B cell (primary cell): ENCODE data around the gene KIAA1191. TPM values are rescaled to one million over a fixed set of nuclear protein-coding genes. Genes with fewer than 3 reads are reported as not detected.

Experiments
- ATAC-seq: fragments of 200-7000 bp; cut with Tn5 transposase; one replicate; pipeline ENCODE4 v1.10.0; 2021; ENCODE audit warnings: low read depth, mild to moderate bottlenecking, moderate number of reproducible peaks, moderate library complexity
- CTCF ChIA-PET: fragments of 350-600 bp; sonication (Branson Sonifier 250); formaldehyde crosslinking; loops from one replicate; lab custom pipeline; 2021; ENCODE audit warnings: antibody characterized with exemption, inconsistent platforms; lab: Charles Lee
- POLR2A ChIA-PET: fragments of 350-600 bp; sonication (Branson Sonifier 250); formaldehyde crosslinking; loops from one replicate; lab custom pipeline; 2021; ENCODE audit warnings: antibody characterized with exemption; lab: Charles Lee
- DNase-seq: peaks from one replicate; pipeline ENCODE4 v3.0.0; 2013
- H2AFZ ChIP-seq: 2 replicates; pipeline ENCODE4 v1.6.1; 2012; ENCODE audit warnings: mild to moderate bottlenecking, low read depth, low read length; ENCODE audit not compliant: insufficient read depth, poor library complexity, severe bottlenecking
- H3K27ac ChIP-seq, 2 donors: 1 replicate in 1 of 2; 2 replicates in 1 of 2; pipeline ENCODE4 v1.5.1; 2012 to 2013; ENCODE audit warnings: low read length in 2 of 2, mild to moderate bottlenecking in 2 of 2, moderate library complexity in 1 of 2
- H3K27me3 ChIP-seq, 4 experiments: fragments of 200-600 bp in 1 of 4; sonication (generic) in 1 of 4; replicated peaks in 1 of 4; 1 replicate in 2 of 4; 2 replicates in 2 of 4; pipeline versions ENCODE4 v1.6.1 to v1.7.0; 2013 to 2016; ENCODE audit warnings: low read length in 3 of 4, mild to moderate bottlenecking in 2 of 4, mixed read lengths in 1 of 4, moderate library complexity in 1 of 4; ENCODE audit not compliant: insufficient read depth in 4 of 4, control insufficient read depth in 3 of 4; ENCODE audit errors: control extremely low read depth in 1 of 4
- H3K36me3 ChIP-seq, 2 experiments: replicated peaks in 1 of 2; 1 replicate in 1 of 2; 2 replicates in 1 of 2; pipeline versions ENCODE4 v1.6.1 to v1.7.1; 2013; ENCODE audit warnings: low read length in 1 of 2; ENCODE audit not compliant: insufficient read depth in 2 of 2, control insufficient read depth in 1 of 2; ENCODE audit errors: control extremely low read depth in 1 of 2, extremely low read depth in 1 of 2
- H3K4me1 ChIP-seq, 2 donors: fragments of 200-600 bp in 1 of 2; sonication (generic) in 1 of 2; 1 replicate in 1 of 2; 2 replicates in 1 of 2; pipeline versions ENCODE4 v1.5.1 to v1.6.1; 2013 to 2017; ENCODE audit warnings: low read length in 2 of 2; ENCODE audit not compliant: control insufficient read depth in 2 of 2, insufficient read depth in 2 of 2
- H3K4me2 ChIP-seq: replicated peaks from 2 replicates; pipeline ENCODE3; 2012; ENCODE audit warnings: mild to moderate bottlenecking, low read depth, low read length; ENCODE audit not compliant: poor library complexity, severe bottlenecking
- H3K4me3 ChIP-seq, 5 experiments: fragments of 200-600 bp in 1 of 5; sonication (generic) in 1 of 5; 1 replicate in 3 of 5; 2 replicates in 2 of 5; pipeline versions ENCODE4 v1.5.1 to v1.7.0; 2011 to 2016; ENCODE audit warnings: low read length in 4 of 5, mild to moderate bottlenecking in 4 of 5, low read depth in 2 of 5, control low read depth in 1 of 5, moderate library complexity in 1 of 5; ENCODE audit not compliant: insufficient read depth in 1 of 5; ENCODE audit errors: control extremely low read depth in 1 of 5, extremely low read depth in 1 of 5
- H3K79me2 ChIP-seq: fragments of 200-600 bp; sonication (generic); one replicate; pipeline ENCODE4 v1.6.0; 2016; ENCODE audit warnings: low read length; ENCODE audit not compliant: control insufficient read depth, insufficient read depth
- H3K9ac ChIP-seq: fragments of 200-600 bp; sonication (generic); 2 replicates; pipeline ENCODE4 v1.6.1; 2017; ENCODE audit warnings: mild to moderate bottlenecking, low read length, moderate library complexity
- H3K9me3 ChIP-seq, 3 donors: one replicate each; pipeline versions ENCODE4 v1.6.1 to v1.7.1; 2013; ENCODE audit warnings: low read length in 2 of 3; ENCODE audit not compliant: control insufficient read depth in 2 of 3, insufficient read depth in 1 of 3; ENCODE audit errors: control extremely low read depth in 1 of 3
- H4K20me1 ChIP-seq: 2 replicates; pipeline ENCODE4 v1.6.0; 2012; ENCODE audit warnings: mild to moderate bottlenecking, low read length; ENCODE audit not compliant: insufficient read depth, control insufficient read depth, poor library complexity, severe bottlenecking
- H3K27ac Mint-ChIP-seq: one replicate; pipeline ENCODE4 v1.8.0; 2021; ENCODE audit warnings: mixed read lengths
- H3K27me3 Mint-ChIP-seq: one replicate; pipeline ENCODE4 v1.8.0; 2021; ENCODE audit warnings: mixed read lengths
- H3K4me1 Mint-ChIP-seq: one replicate; pipeline ENCODE4 v1.8.0; 2021; ENCODE audit warnings: mixed read lengths
- H3K4me3 Mint-ChIP-seq: one replicate; pipeline ENCODE4 v1.8.0; 2021; ENCODE audit warnings: mixed read lengths
- H3K9me3 Mint-ChIP-seq: one replicate; pipeline ENCODE4 v1.8.0; 2022; ENCODE audit warnings: mixed read lengths; ENCODE audit not compliant: insufficient read depth
- CTCF ChIP-seq: fragments of 200-600 bp; IDR thresholded peaks from one replicate; pipeline ENCODE4 v1.8.0; 2022; ENCODE audit warnings: antibody characterized with exemption, mild to moderate bottlenecking
- EZH2 ChIP-seq: IDR thresholded peaks from 2 replicates; pipeline ENCODE4 v1.6.1; 2012; ENCODE audit warnings: borderline replicate concordance, low read depth, mild to moderate bottlenecking, moderate library complexity, low read length; ENCODE audit not compliant: insufficient read depth, poor library complexity, severe bottlenecking
- WGBS: methylation state at CpG from one replicate; pipeline ENCODE4 v1.1.5; 2013; ENCODE audit warnings: missing lambda C conversion rate; ENCODE audit not compliant: insufficient coverage; 5-methylcytosine and 5-hydroxymethylcytosine counted together
- intact Hi-C: fragments of 100-400 bp; cut with micrococcal nuclease; formaldehyde crosslinking; loops from one replicate; pipeline ENCODE4 v1.10.0; 2022
- polyA plus RNA-seq: library from polyadenylated mRNA; depleted of rRNA; stranded (reverse); fragments of >200 nt; gene quantifications from 2 replicates; pipeline ENCODE4 v1.2.3, GENCODE V29; 2012
- total RNA-seq, 2 donors: library from RNA; stranded (reverse); fragments of 120-200 nt in 1 of 2; gene quantifications; 1 replicate in 1 of 2; 2 replicates in 1 of 2; pipeline versions ENCODE4 v1.2.3 to v1.2.4, GENCODE V29; 2013 to 2022

Gene KIAA1191
- total and polyA plus RNA-seq, 2 donors (not counting 1 experiment from before 2014, with no cell fraction given) = 61.2 to 82.9 TPM

GRCh38 chr5:176384366-176384930, 22.9 kb upstream of the KIAA1191 start:
- DNase-seq (no peak), ATAC-seq (no peak)
- Histone ChIP-seq H3K4me1 (peaks cover 23 to 29% of the 10 kb centered on the region in 2 donors), H3K9me3 (no peaks in the 10 kb centered on the region), H2AFZ (no peak overlapping the region), H3K27me3 (no peaks in the 10 kb centered on the region), H3K4me2 (no peak overlapping the region), H3K79me2 (peaks cover 34% of the 10 kb centered on the region), H3K9ac (no peak overlapping the region), H3K27ac (no peak overlapping the region), H4K20me1 (peaks cover 9% of the 10 kb centered on the region), H3K4me3 (no peak overlapping the region), H3K36me3 (peaks cover 5 to 56% of the 10 kb centered on the region in 2 experiments)
- no peak overlapping the region for H3K27ac Mint-ChIP-seq
- no peak for TF ChIP-seq CTCF
- TF ChIP-seq EZH2 = no peak
- H3K27me3 Mint-ChIP-seq = no peaks in the 10 kb centered on the region
- intact Hi-C loops = loop anchor here (10.0 kb wide), 1 partner anchor 150 kb away; the partner anchor contains the start of gene SIMC1
- POLR2A ChIA-PET = no interaction called here
- H3K4me3 Mint-ChIP-seq = no peak overlapping the region
- 95% methylated on average over 7 of the region's 8 CpGs for WGBS
- no peaks in the 10 kb centered on the region for H3K9me3 Mint-ChIP-seq
- H3K4me1 Mint-ChIP-seq = peaks cover 31% of the 10 kb centered on the region
- CTCF ChIA-PET = no interaction called here

- H3K9me3 Mint-ChIP-seq = no peaks in the 10 kb centered on the region
- intact Hi-C loops = loop anchor here (10.0 kb wide), 1 partner anchor 149 kb away; the partner anchor contains the start of gene SIMC1
- H3K27ac Mint-ChIP-seq = no peak overlapping the region
- Histone ChIP-seq H3K27me3 (no peaks in the 10 kb centered on the region), H3K4me2 (no peak overlapping the region), H3K27ac (no peak overlapping the region), H4K20me1 (peaks cover 9% of the 10 kb centered on the region), H3K36me3 (peaks cover 5 to 56% of the 10 kb centered on the region in 2 experiments), H3K9ac (no peak overlapping the region), H3K9me3 (no peaks in the 10 kb centered on the region), H3K4me1 (peaks cover 22 to 26% of the 10 kb centered on the region in 2 donors), H2AFZ (no peak overlapping the region), H3K79me2 (peaks cover 34% of the 10 kb centered on the region), H3K4me3 (no peak overlapping the region)
- no peaks in the 10 kb centered on the region for H3K27me3 Mint-ChIP-seq
- ChIA-PET CTCF (no interaction called here), POLR2A (no interaction called here)
- DNase-seq = no peak
- H3K4me3 Mint-ChIP-seq = no peak overlapping the region
- ATAC-seq = no peak
- no peak for TF ChIP-seq EZH2
- no peak for TF ChIP-seq CTCF
- H3K4me1 Mint-ChIP-seq = peaks cover 28% of the 10 kb centered on the region
- WGBS = 100% methylated on average over 4 of the region's 9 CpGs
Observed at GRCh38 chr5:176383961-176384360, 22.4 kb upstream of the KIAA1191 start.
